ENCODE data around the gene KLF15.

Gene KLF15

GRCh38 chr3:126389112-126389793 is 32.0 kb upstream of the KLF15 start:
- peak; percentile 93 for DNase-seq

GRCh38 chr3:126381966-126382365 is 24.8 kb upstream of the KLF15 start:
- DNase-seq = no peak

GRCh38 chr3:126380011-126380768 is 23.0 kb upstream of the KLF15 start:
- no peak for DNase-seq

- no peak for DNase-seq
Observed at GRCh38 chr3:126378341-126378751, 21.1 kb upstream of the KLF15 start.

- no peak for DNase-seq
Observed at GRCh38 chr3:126377211-126377610, 20.0 kb upstream of the KLF15 start.

- no peak for DNase-seq
Observed at GRCh38 chr3:126376444-126376843, 19.2 kb upstream of the KLF15 start.

- no peak for DNase-seq
Observed at GRCh38 chr3:126375835-126376331, 18.7 kb upstream of the KLF15 start.

- no peak for DNase-seq
Observed at GRCh38 chr3:126373682-126374601, 16.7 kb upstream of the KLF15 start.

- no peak for DNase-seq
Observed at GRCh38 chr3:126373146-126373613, 16.0 kb upstream of the KLF15 start.

- DNase-seq = no peak
Observed at GRCh38 chr3:126372413-126373145, 15.4 kb upstream of the KLF15 start.

- no peak for DNase-seq
Observed at GRCh38 chr3:126371096-126371705, 14.0 kb upstream of the KLF15 start.

GRCh38 chr3:126370606-126371005 is 13.4 kb upstream of the KLF15 start:
- DNase-seq = no peak

GRCh38 chr3:126370055-126370454 is 12.8 kb upstream of the KLF15 start:
- DNase-seq = no peak

- DNase-seq = no peak
Observed at GRCh38 chr3:126369490-126369889, 12.3 kb upstream of the KLF15 start.

GRCh38 chr3:126367316-126367805 is 10.2 kb upstream of the KLF15 start:
- DNase-seq = no peak

- no peak for DNase-seq
Observed at GRCh38 chr3:126365351-126366277, 8.4 kb upstream of the KLF15 start.

- DNase-seq = no peak
Observed at GRCh38 chr3:126364731-126365301, 7.6 kb upstream of the KLF15 start.

- no peak for DNase-seq
Observed at GRCh38 chr3:126364130-126364695, 7.0 kb upstream of the KLF15 start.

GRCh38 chr3:126361211-126361610 is 4.0 kb upstream of the KLF15 start:
- DNase-seq = no peak

- DNase-seq = no peak
Observed at GRCh38 chr3:126360714-126361060, 3.5 kb upstream of the KLF15 start.

All from eye (tissue), 1 donor.